GM12878 (cell line): ENCODE results near the gene PSMB10. TPM values are rescaled to one million over a fixed set of nuclear protein-coding genes. Genes with fewer than 3 reads are reported as not detected.

ENCODE experiments used
- ATAC-seq: fragments of 200-7000 bp; cut with Tn5 transposase; 3 replicates; pipeline ENCODE4 v1.9.1; 2020; ENCODE audit warnings: mild to moderate bottlenecking, moderate library complexity
- BruUV-seq: library from RNA; stranded (reverse); fragments of 400-500 nt; replicated peaks from 2 replicates; lab custom pipeline; 2021; lab: Mats Ljungman, UMichigan
- CTCF ChIA-PET: fragments of 300-600 bp; sonication (Branson Sonifier 250); formaldehyde crosslinking; extraction: SDS; loops from one replicate; lab custom pipeline; 2021; ENCODE audit warnings: inconsistent platforms; lab: Yijun Ruan, JAX
- POLR2A ChIA-PET: fragments of 350-600 bp; formaldehyde crosslinking; extraction: SDS; loops from one replicate; lab custom pipeline; 2021; ENCODE audit warnings: inconsistent platforms; lab: Charles Lee
- RAD21 ChIA-PET: fragments of 300-600 bp; sonication (Branson Sonifier 250); formaldehyde crosslinking; loops from one replicate; lab custom pipeline; 2023; ENCODE audit warnings: antibody characterized with exemption; ENCODE audit not compliant: unreplicated experiment; lab: Charles Lee
- SMC1A ChIA-PET: fragments of 300-600 bp; sonication (Branson Sonifier 250); formaldehyde crosslinking; loops from one replicate; lab custom pipeline; 2023; ENCODE audit not compliant: unreplicated experiment, uncharacterized antibody; lab: Charles Lee
- DNase-seq: peaks from one replicate; pipeline ENCODE4 v3.0.0-alpha.2; 2011; ENCODE audit warnings: low read depth, low spot score
- FAIRE-seq: peaks from 3 replicates; lab custom pipeline; 2011; peaks lifted over from hg19 to GRCh38; lab: Jason Lieb, UNC
- H2AFZ ChIP-seq: 2 replicates; pipeline ENCODE4 v1.6.0; 2011; ENCODE audit warnings: low read depth, low read length, control low read depth; ENCODE audit not compliant: control insufficient read depth
- H3K27ac ChIP-seq: 2 replicates; pipeline ENCODE4 v1.5.1; 2011; ENCODE audit warnings: control low read depth; ENCODE audit not compliant: control insufficient read depth, insufficient read depth
- H3K27me3 ChIP-seq, 2 experiments: replicated peaks in 1 of 2; 2 replicates each; pipeline versions ENCODE4 v1.6.0 to v1.6.1; 2011; ENCODE audit warnings: low read length in 1 of 2; ENCODE audit not compliant: control insufficient read depth in 2 of 2, insufficient read depth in 2 of 2
- H3K36me3 ChIP-seq, 2 experiments: 2 replicates each; pipeline ENCODE4 v1.5.1; 2011; ENCODE audit warnings: low read length in 1 of 2; ENCODE audit not compliant: control insufficient read depth in 2 of 2, insufficient read depth in 2 of 2
- H3K4me1 ChIP-seq: 2 replicates; pipeline ENCODE4 v1.6.1; 2011; ENCODE audit warnings: mild to moderate bottlenecking, low read length, moderate library complexity, mixed read lengths; ENCODE audit not compliant: control insufficient read depth, insufficient read depth
- H3K4me2 ChIP-seq: 2 replicates; pipeline ENCODE4 v1.6.0; 2011; ENCODE audit warnings: control low read depth; ENCODE audit not compliant: control insufficient read depth, insufficient read depth
- H3K4me3 ChIP-seq: fragments of 200-600 bp; sonication (generic); 2 replicates; pipeline ENCODE4 v1.5.1; 2016
- H3K79me2 ChIP-seq: 2 replicates; pipeline ENCODE4 v1.6.0; 2011; ENCODE audit warnings: low read length; ENCODE audit not compliant: control insufficient read depth, insufficient read depth
- H3K9ac ChIP-seq: 2 replicates; pipeline ENCODE4 v1.8.0; 2011; ENCODE audit warnings: low read length, control low read depth, mixed read lengths; ENCODE audit not compliant: control insufficient read depth, insufficient read depth
- H3K9me3 ChIP-seq: replicated peaks from 3 replicates; pipeline ENCODE4 v1.5.1; 2011; ENCODE audit warnings: mild to moderate bottlenecking, low read length; ENCODE audit not compliant: control insufficient read depth, insufficient read depth
- H4K20me1 ChIP-seq: 2 replicates; pipeline ENCODE4 v1.6.0; 2011; ENCODE audit not compliant: control insufficient read depth, insufficient read depth
- CEBPZ ChIP-seq: fragments of 150-350 bp; IDR thresholded peaks from 2 replicates; pipeline ENCODE4 v1.6.1; 2016; ENCODE audit warnings: low read depth, low read length
- FOS ChIP-seq: IDR thresholded peaks from 3 replicates; pipeline ENCODE4 v1.6.1; 2011; ENCODE audit warnings: borderline replicate concordance; ENCODE audit not compliant: insufficient read length; ENCODE audit errors: extremely low read depth
- FOXM1 ChIP-seq: IDR thresholded peaks from 2 replicates; pipeline ENCODE4 v1.6.1; 2012; ENCODE audit warnings: low read depth, mild to moderate bottlenecking, inconsistent platforms, low read length, moderate library complexity
- GABPA ChIP-seq: IDR thresholded peaks from 2 replicates; pipeline ENCODE4 v1.6.1; 2014; ENCODE audit warnings: antibody characterized with exemption, low read depth, mild to moderate bottlenecking, inconsistent platforms
- IRF3 ChIP-seq: fragments of 450-650 bp; IDR thresholded peaks from 2 replicates; pipeline ENCODE4 v1.6.1; 2014; ENCODE audit warnings: mild to moderate bottlenecking
- SREBF2 ChIP-seq: IDR thresholded peaks from 2 replicates; pipeline ENCODE4 v1.6.1; 2012; ENCODE audit warnings: mild to moderate bottlenecking, low read length
- USF1 ChIP-seq: IDR thresholded peaks from 2 replicates; pipeline ENCODE4 v1.6.1; 2011; ENCODE audit warnings: borderline replicate concordance, low read depth, mild to moderate bottlenecking, moderate library complexity, mixed read lengths, low read length; ENCODE audit not compliant: insufficient read depth; ENCODE audit errors: extremely low read length
- WRNIP1 ChIP-seq: IDR thresholded peaks from 2 replicates; pipeline ENCODE4 v1.6.1; 2011; ENCODE audit warnings: low read depth, low read length, improper control_type of control experiment, borderline replicate concordance
- ZBTB33 ChIP-seq: fragments of 450-650 bp; IDR thresholded peaks from 2 replicates; pipeline ENCODE4 v1.6.1; 2017; ENCODE audit warnings: mild to moderate bottlenecking
- ZSCAN29 ChIP-seq: fragments of 450-650 bp; IDR thresholded peaks from 2 replicates; pipeline ENCODE4 v1.6.1; 2017; ENCODE audit warnings: mild to moderate bottlenecking, moderate library complexity
- WGBS: methylation state at CpG from one replicate; pipeline ENCODE4 v1.1.6; 2016; ENCODE audit warnings: low lambda C conversion rate; ENCODE audit not compliant: insufficient replicate concordance, insufficient coverage; ENCODE audit errors: missing lambda C conversion rate; 5-methylcytosine and 5-hydroxymethylcytosine counted together
- in situ Hi-C: fragments of 300-500 bp; cut with MboI; formaldehyde crosslinking; loops from 9 replicates; pipeline ENCODE4 v1.14.3; 2018; ENCODE audit warnings: mixed read lengths
- intact Hi-C: fragments of 100-400 bp; cut with micrococcal nuclease; formaldehyde crosslinking; loops from one replicate; pipeline ENCODE4 v1.14.2; 2022; ENCODE audit not compliant: unreplicated experiment
- polyA plus RNA-seq, 11 experiments: library from polyadenylated mRNA; depleted of rRNA in 4 of 11; unstranded in 6 of 11; stranded (reverse) in 5 of 11; fragments of >200 nt; fragmentation: Nextera tagmentation in 4 of 11; fragmentation: Illumina TruSeq in 1 of 11; extraction: Ambion mirVana in 4 of 11; extraction: Trizol in 1 of 11; gene quantifications; 1 replicate in 1 of 11; 2 replicates in 10 of 11; pipeline versions ENCODE4 v1.2.1 to v1.2.3, GENCODE V29; 2011 to 2016; ENCODE audit warnings: inconsistent platforms in 2 of 11, missing spikeins in 2 of 11, low read depth in 1 of 11
- total RNA-seq, 4 experiments: library from RNA; depleted of rRNA in 3 of 4; stranded (reverse); fragments of >200 nt in 3 of 4; fragmentation: Illumina TruSeq in 1 of 4; extraction: Trizol in 1 of 4; gene quantifications; 2 replicates each; pipeline versions ENCODE4 v1.2.1 to v1.2.3, GENCODE V29; 2013 to 2021

PSMB10 gene
- total and polyA plus RNA-seq, 10 of the 15 experiments (the other 5 are each of a cell fraction or from before 2014, with no cell fraction given): 24.1 to 308 (median 151) TPM

- TF ChIP-seq USF1 (no peak), FOS (no peak)
Observed at GRCh38 chr16:67954421-67955196, 18.0 kb upstream of the PSMB10 start (continued).

- Histone ChIP-seq H3K27me3 (no peaks in the 10 kb centered on the region), H3K4me2 (no peak overlapping the region), H3K4me3 (no peak overlapping the region), H3K79me2 (no peaks in the 10 kb centered on the region), H3K4me1 (peaks cover 3% of the 10 kb centered on the region; the same call in 1 of the 2 replicates), H3K9ac (no peak overlapping the region), H3K27ac (no peak overlapping the region), H3K9me3 (no peaks in the 10 kb centered on the region), H2AFZ (no peak overlapping the region), H3K36me3 (peaks cover 0 to 3% of the 10 kb centered on the region in 2 experiments; a peak in 3 of 4 replicates), H4K20me1 (no peaks in the 10 kb centered on the region)
- no peak for DNase-seq
- ChIA-PET CTCF (interaction anchor here (0.9 to 1.1 kb wide), 2 partner anchors 12 to 137 kb away, joined by 5 to 7 read pairs; no protein-coding TSS in a partner anchor), POLR2A (interaction anchor here (1.0 kb wide), 1 partner anchor 12 kb away, joined by 3 read pairs; no protein-coding TSS in a partner anchor), SMC1A (interaction anchor here (0.9 kb wide), 1 partner anchor 12 kb away, joined by 3 read pairs; no protein-coding TSS in a partner anchor), RAD21 (no interaction called here)
- BruUV-seq: no TSS peak
- no peak for FAIRE-seq
- WGBS: 94% methylated on average over 8 of the region's 8 CpGs
- intact Hi-C loops: no loop called here
- ATAC-seq: no peak
- in situ Hi-C loops: no loop called here
- TF ChIP-seq CEBPZ: no peak
- TF ChIP-seq ZSCAN29: no peak
- TF ChIP-seq FOXM1: no peak
- no peak for TF ChIP-seq WRNIP1
- no peak for TF ChIP-seq GABPA
- no peak for TF ChIP-seq IRF3
- no peak for TF ChIP-seq SREBF2
- TF ChIP-seq ZBTB33: no peak
Observed at GRCh38 chr16:67953641-67954375, 17.2 kb upstream of the PSMB10 start.
